Adrenal gland (tissue), 12 donors: ENCODE data around the gene BCL2L13. TPM values are rescaled to one million over a fixed set of nuclear protein-coding genes. Genes with fewer than 3 reads are reported as not detected.
"Not testable (repeated sequence)": the region's sequence is repeated elsewhere in the genome, so short reads cannot be mapped to it uniquely, and the experiment has no call there.

ENCODE experiments used
- DNase-seq, 7 donors: peaks; one replicate each; pipeline ENCODE4 v3.0.0-alpha.2; 2019 to 2020
- H3K27ac ChIP-seq, 5 donors: fragments of 200-600 bp; sonication (generic) in 4 of 5; 1 replicate in 3 of 5; 2 replicates in 2 of 5; pipeline versions ENCODE4 v1.5.1 to v1.8.0; 2016 to 2020; ENCODE audit warnings: mild to moderate bottlenecking in 1 of 5
- H3K27me3 ChIP-seq: fragments of 200-600 bp; 2 replicates; pipeline ENCODE4 v1.8.0; 2021
- H3K36me3 ChIP-seq, 2 donors: fragments of 200-600 bp; replicated peaks in 1 of 2; 1 replicate in 1 of 2; 2 replicates in 1 of 2; pipeline versions ENCODE4 v1.5.1 to v1.8.0; 2018 to 2022
- H3K4me1 ChIP-seq, 2 donors: fragments of 200-600 bp; replicated peaks in 1 of 2; 1 replicate in 1 of 2; 2 replicates in 1 of 2; pipeline versions ENCODE4 v1.5.1 to v1.8.0; 2018 to 2021
- H3K4me3 ChIP-seq, 4 donors: fragments of 200-600 bp; sonication (generic) in 3 of 4; one replicate each; pipeline ENCODE4 v1.5.1; 2016 to 2018
- H3K9me3 ChIP-seq, 3 donors: fragments of 200-600 bp; sonication (generic) in 1 of 3; replicated peaks in 1 of 3; 1 replicate in 2 of 3; 2 replicates in 1 of 3; pipeline versions ENCODE4 v1.5.1 to v1.8.0; 2016 to 2021
- CTCF ChIP-seq, 6 experiments: fragments of 450-650 bp in 4 of 6; fragments of 200-600 bp in 2 of 6; sonication (generic) in 1 of 6; IDR thresholded peaks; 1 replicate in 5 of 6; 2 replicates in 1 of 6; pipeline versions ENCODE4 v1.5.1 to v1.8.0; 2016 to 2021; ENCODE audit warnings: antibody characterized with exemption in 6 of 6, mild to moderate bottlenecking in 2 of 6, moderate library complexity in 1 of 6
- POLR2A ChIP-seq, 2 donors: fragments of 450-650 bp; IDR thresholded peaks; one replicate each; pipeline ENCODE4 v1.6.1; 2017; ENCODE audit warnings: antibody characterized with exemption in 2 of 2, mild to moderate bottlenecking in 2 of 2, moderate library complexity in 1 of 2
- whole genome bisulfite sequencing, 4 donors: extraction: QIAGEN DNeasy Blood & Tissue Kit in 2 of 4; methylation state at CpG; one replicate each; pipeline versions ENCODE4 v1.1.5 to v1.1.7; 2013 to 2017; 5-methylcytosine and 5-hydroxymethylcytosine counted together
- intact Hi-C, 2 donors: fragments of 100-400 bp; cut with DNase I; formaldehyde crosslinking; loops; one replicate each; pipeline versions ENCODE4 v1.14.1 to v1.15.0; 2022 to 2023
- polyA plus RNA-seq, 3 donors: library from polyadenylated mRNA; stranded (reverse); fragments of 200-250 nt in 2 of 3; fragments of 350-450 nt in 1 of 3; fragmentation: Illumina TruSeq in 1 of 3; extraction: RNeasy Lipid Tissue Mini Kit (QIAGEN cat#74804) in 1 of 3; gene quantifications; one replicate each; pipeline ENCODE4 v1.2.3, GENCODE V29; 2013 to 2014
- total RNA-seq, 9 donors: library from RNA; depleted of rRNA in 4 of 9; stranded (reverse); fragments of >200 nt in 4 of 9; fragments of 120-200 nt in 1 of 9; fragmentation: NEBNext Ultra II Directional in 1 of 9; extraction: Animal tissue kit (Norgen Biotek cat#: 25700) in 1 of 9; gene quantifications; one replicate each; pipeline versions ENCODE4 v1.1.0 to v1.2.4, GENCODE V29; 2013 to 2023
- donor health status: healthy with polysubstance abuse.
- donor health status: Bipolar disorder and iron deficiency.
- donor health status: DM: yes; HTN: yes; CAD: no.
- donor health status: DM: no; HTN: no; CAD: no.
- donor health status: DM: no; HTN: no; CAD: no.
- donor health status: DM: yes; HTN: yes; CAD: no.

Gene BCL2L13
- total and polyA plus RNA-seq, 12 donors, result 30.9 to 142 (median 94.3) TPM

GRCh38 chr22:17665248-17665647 is 26.7 kb downstream of the BCL2L13 start:
- Histone ChIP-seq H3K27me3 (no peaks in the 10 kb centered on the region), H3K4me1 (no peaks in the 10 kb centered on the region), H3K36me3 (peaks cover 0 to 32% of the 10 kb centered on the region in 2 donors), H3K9me3 (no peaks in the 10 kb centered on the region), H3K27ac (no peak overlapping the region), H3K4me3 (no peak overlapping the region)
- TF ChIP-seq CTCF (IDR thresholded peaks at IDR 0.05), result no peak
- no peak for TF ChIP-seq POLR2A (IDR thresholded peaks at IDR 0.05)
- WGBS, 4 donors, result 89 to 100% (median 96%) methylated on average over 3 of the region's 3 CpGs
- DNase-seq, result no peak
- intact Hi-C loops, result no loop called here

- Histone ChIP-seq H3K4me1 (no peaks in the 10 kb centered on the region), H3K4me3 (no peak overlapping the region), H3K27me3 (no peaks in the 10 kb centered on the region), H3K27ac (no peak overlapping the region), H3K36me3 (peaks cover 0 to 34% of the 10 kb centered on the region in 2 donors), H3K9me3 (no peaks in the 10 kb centered on the region)
- intact Hi-C loops, result no loop called here
- TF ChIP-seq POLR2A (IDR thresholded peaks at IDR 0.05), result no peak
- no peak for TF ChIP-seq CTCF (IDR thresholded peaks at IDR 0.05)
- 66 to 72% (median 70%) methylated on average over 3 of the region's 3 CpGs for WGBS, 4 donors
- no peak for DNase-seq
These were observed 27.3 kb downstream of the BCL2L13 start for GRCh38 chr22:17665854-17666253.

- WGBS, 4 donors, result 95 to 98% (median 98%) methylated on average over 10 of the region's 10 CpGs
- H3K36me3 ChIP-seq, H3K27me3 ChIP-seq, DNase-seq, H3K27ac ChIP-seq, intact Hi-C loops, H3K4me3 ChIP-seq, H3K9me3 ChIP-seq: not testable (repeated sequence)
- H3K4me1 ChIP-seq, result peaks cover 0 to 26% of the 10 kb centered on the region in 2 donors
These were observed 33.0 kb downstream of the BCL2L13 start for GRCh38 chr22:17671521-17672092.

GRCh38 chr22:17672417-17672991 is 33.9 kb downstream of the BCL2L13 start:
- no peaks in the 10 kb centered on the region for H3K27me3 ChIP-seq
- intact Hi-C loops, result no loop called here
- H3K4me1 ChIP-seq, result peaks cover 0 to 26% of the 10 kb centered on the region in 2 donors
- peak overlapping the region in 3 of 5 donors; percentile 42 to 53 (median 47) for H3K27ac ChIP-seq
- peaks cover 0 to 5% of the 10 kb centered on the region in 2 donors for H3K36me3 ChIP-seq
- TF ChIP-seq CTCF (IDR thresholded peaks at IDR 0.05) (no peak), POLR2A (IDR thresholded peaks at IDR 0.05) (no peak)
- no peaks in the 10 kb centered on the region for H3K9me3 ChIP-seq
- no peak overlapping the region for H3K4me3 ChIP-seq
- no peak for DNase-seq
- WGBS, 4 donors, result 79 to 94% (median 90%) methylated on average over 2 of the region's 2 CpGs

- no peaks in the 10 kb centered on the region for H3K9me3 ChIP-seq
- intact Hi-C loops, result no loop called here
- 92 to 96% (median 93%) methylated on average over 7 of the region's 7 CpGs for WGBS, 4 donors
These were observed 35.6 kb downstream of the BCL2L13 start for GRCh38 chr22:17674152-17674551.

More at GRCh38 chr22:17674152-17674551, 35.6 kb downstream of the BCL2L13 start:
- no peak for TF ChIP-seq POLR2A (IDR thresholded peaks at IDR 0.05)
- no peak for TF ChIP-seq CTCF (IDR thresholded peaks at IDR 0.05)
- H3K36me3 ChIP-seq, result peaks cover 0 to 5% of the 10 kb centered on the region in 2 donors
- peaks cover 0 to 26% of the 10 kb centered on the region in 2 donors for H3K4me1 ChIP-seq
- DNase-seq, result no peak
- H3K27ac ChIP-seq, result no peak overlapping the region
- H3K27me3 ChIP-seq, result no peaks in the 10 kb centered on the region
- H3K4me3 ChIP-seq, result no peak overlapping the region
